Measurements from ENCODE around the gene KCNB1. TPM values are rescaled to one million over a fixed set of nuclear protein-coding genes. Genes with fewer than 3 reads are reported as not detected.

KCNB1 gene
- total RNA-seq, 1 experiment from 2014 or later = 0.68 TPM

GRCh38 chr20:49476016-49476355, 6.5 kb downstream of the KCNB1 start:
- no peak overlapping the region for H2BK15ac ChIP-seq (ENCODE audit: low read depth, low read length)
- H4K8ac ChIP-seq (replicated peaks; ENCODE audit: insufficient read length, low read depth, low read length) = no peak overlapping the region
- no peak overlapping the region for H3K56ac ChIP-seq (ENCODE audit: insufficient read length, low read depth, low read length)
- Mint-ChIP-seq H3K4me3 (no peak overlapping the region), H3K27ac (no peak overlapping the region), H3K36me3 (ENCODE audit: insufficient read depth in 1 of 3, low read depth in 3 of 3) (no peaks in the 10 kb centered on the region), H3K4me1 (peaks cover 4 to 14% of the 10 kb centered on the region in 2 experiments; a peak in 3 of 4 replicates), H3K27me3 (ENCODE audit: low read depth) (peaks cover 7% of the 10 kb centered on the region), H3K9me3 (no peaks in the 10 kb centered on the region; a peak in 1 of 5 replicates)
- no peaks in the 10 kb centered on the region for H3K4me1 ChIP-seq (ENCODE audit: insufficient read depth, low read length)
- no peaks in the 10 kb centered on the region for H3K79me1 ChIP-seq (ENCODE audit: insufficient read depth, low read depth, low read length, poor library complexity, severe bottlenecking)
- no peak overlapping the region for H2AFZ ChIP-seq (ENCODE audit: low read length)
- H4K91ac ChIP-seq (ENCODE audit: insufficient read length, low read depth, low read length) = no peak overlapping the region
- no peaks in the 10 kb centered on the region for H3K79me2 ChIP-seq (ENCODE audit: insufficient read depth, low read length)
- H2BK20ac ChIP-seq (ENCODE audit: low read depth, low read length, poor library complexity, severe bottlenecking) = no peak overlapping the region
- no peak overlapping the region for H3K18ac ChIP-seq (ENCODE audit: insufficient read length, low read depth, low read length)
- H3K4ac ChIP-seq (ENCODE audit: low read depth, low read length) = no peak overlapping the region
- H3K9ac ChIP-seq (ENCODE audit: extremely low read depth, insufficient read length, low read length) = no peak overlapping the region
- no peak overlapping the region for H3K23ac ChIP-seq (ENCODE audit: insufficient read length, low read depth, low read length)
- no peak overlapping the region for H2AK5ac ChIP-seq (ENCODE audit: insufficient read length, low read length)
- no peak overlapping the region for H2BK12ac ChIP-seq (ENCODE audit: insufficient read length, low read depth, low read length)
- no peak for TF ChIP-seq CTCF (conservative IDR thresholded peaks at IDR 0.05)
- H3K27ac ChIP-seq (ENCODE audit: insufficient read length, low read depth, low read length) = no peak overlapping the region
- H3K27me3 ChIP-seq (ENCODE audit: insufficient read depth, low read length) = no peaks in the 10 kb centered on the region
- no peak overlapping the region for H2BK5ac ChIP-seq (ENCODE audit: insufficient read length, low read length)
- no peak overlapping the region for H3K14ac ChIP-seq (ENCODE audit: insufficient read depth, low read length)
- H2BK120ac ChIP-seq (ENCODE audit: low read depth, low read length, poor library complexity, severe bottlenecking) = no peak overlapping the region
- no peaks in the 10 kb centered on the region for H4K20me1 ChIP-seq (ENCODE audit: control insufficient read depth, insufficient read depth, insufficient read length)
- H3K23me2 ChIP-seq (ENCODE audit: insufficient read length, low read depth, low read length, poor library complexity, severe bottlenecking) = no peaks in the 10 kb centered on the region
- no peak overlapping the region for H3K4me2 ChIP-seq (ENCODE audit: insufficient read depth, insufficient read length, low read length)
- DNase-seq = no peak
- no peak overlapping the region for H3T11ph ChIP-seq (ENCODE audit: low read length)
- H4K5ac ChIP-seq (ENCODE audit: insufficient read length, low read depth, low read length) = no peak overlapping the region
- no peaks in the 10 kb centered on the region for H3K9me3 ChIP-seq (ENCODE audit: control insufficient read depth, low read depth, low read length)
- no CpG with 5 or more reads among the region's 7 CpGs for WGBS (ENCODE audit: extremely low coverage, insufficient read length, low lambda C conversion rate)

Data from H9 (cell line).